ENCODE measurements around the gene ECSCR.

DNA sequence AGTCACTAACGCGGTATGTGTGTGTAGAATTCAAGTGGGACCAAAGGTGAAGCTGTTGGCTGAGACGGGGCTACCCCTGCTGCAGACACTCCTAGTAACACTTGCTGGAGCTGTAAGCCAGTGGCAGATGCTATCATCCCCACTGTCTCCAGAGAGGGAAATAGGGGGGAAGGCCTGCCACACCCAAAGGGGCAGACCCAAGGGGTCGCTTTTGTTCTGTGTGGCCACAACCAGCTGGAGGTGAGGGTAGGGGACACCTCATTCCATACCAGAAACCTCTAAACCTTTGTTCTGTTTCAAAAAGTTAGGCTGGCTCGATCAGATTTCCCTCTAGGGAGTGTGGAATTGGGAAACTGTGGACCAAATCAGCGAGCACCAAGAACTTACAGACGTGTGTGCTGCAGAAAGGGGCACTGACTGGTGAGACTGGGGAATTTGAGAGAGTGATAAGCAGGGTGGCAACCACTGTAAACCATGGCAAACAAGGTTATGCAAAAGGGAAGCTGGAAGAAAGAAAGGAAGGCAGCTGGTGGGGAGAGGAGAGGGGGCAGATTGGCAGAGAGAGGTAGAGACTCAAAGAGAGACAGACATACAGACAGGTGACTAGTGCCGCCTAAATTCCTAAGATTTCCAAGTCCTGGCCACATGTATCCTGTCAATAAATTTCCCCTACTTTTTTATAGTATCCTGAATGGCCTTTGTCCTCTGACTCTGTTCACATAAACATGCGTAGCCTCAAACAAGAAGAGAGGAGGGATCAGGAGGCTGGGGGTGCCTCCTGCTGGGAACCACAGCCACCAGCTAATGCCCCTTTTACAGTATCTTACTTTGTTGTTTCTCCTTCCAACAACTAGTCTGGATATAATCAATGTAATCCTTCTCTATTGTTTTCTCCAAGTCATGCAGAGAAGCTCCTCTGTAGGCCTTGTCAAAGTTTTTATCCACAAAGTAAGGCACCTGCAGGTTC lies 43.0 kb downstream of the ECSCR start:
- TF ChIP-seq CTCF (IDR thresholded peaks at IDR 0.05) (no peak), POLR2A (IDR thresholded peaks at IDR 0.05) (no peak)
